HCT116 (cell line): ENCODE data around the gene PTH2. TPM values are rescaled to one million over a fixed set of nuclear protein-coding genes. Genes with fewer than 3 reads are reported as not detected.

Source experiments
- ATAC-seq: fragments of 200-7000 bp; cut with Tn5 transposase; 2 replicates; pipeline ENCODE4 v1.9.1; 2020; ENCODE audit warnings: mild to moderate bottlenecking, moderate library complexity
- BruUV-seq: library from RNA; stranded (reverse); fragments of 400-500 nt; replicated peaks from 2 replicates; lab custom pipeline; 2021; lab: Mats Ljungman, UMichigan
- CTCF ChIA-PET: fragments of 300-600 bp; sonication (Branson Sonifier 250); formaldehyde crosslinking; loops from one replicate; lab custom pipeline; 2021; ENCODE audit warnings: antibody characterized with exemption; lab: Charles Lee
- POLR2A ChIA-PET: fragments of 300-600, 350-600 bp; sonication (Branson Sonifier 250); formaldehyde crosslinking; loops from one replicate; lab custom pipeline; 2021; ENCODE audit warnings: antibody characterized with exemption; lab: Charles Lee
- RAD21 ChIA-PET, 2 experiments: fragments of 300-600 bp; sonication (Branson Sonifier 250); formaldehyde crosslinking; loops; one replicate each; lab custom pipeline; 2023; ENCODE audit warnings: low total read pairs in 2 of 2; ENCODE audit not compliant: uncharacterized antibody in 2 of 2, unreplicated experiment in 2 of 2, low non-redundant PET in 1 of 2; lab: Charles Lee
- DNase-seq: peaks from one replicate; pipeline ENCODE4 v3.0.0-alpha.2; 2010; ENCODE audit warnings: low read depth, low spot score
- H2AFZ ChIP-seq: fragments of 200-600 bp; shearing (Covaris generic), sonication (generic); 2 replicates; pipeline ENCODE4 v1.6.1; 2017; ENCODE audit warnings: low read depth, mixed run types, mixed read lengths, antibody characterized with exemption, low read length; ENCODE audit not compliant: poor library complexity, severe bottlenecking
- H3K27ac ChIP-seq: 2 replicates; pipeline ENCODE4 v1.5.1; 2012; ENCODE audit warnings: low read depth, low read length
- H3K27me3 ChIP-seq: fragments of 200-600 bp; sonication (generic); 2 replicates; pipeline ENCODE4 v1.6.1; 2016; ENCODE audit warnings: mixed run types, low read length, mixed read lengths; ENCODE audit not compliant: insufficient read depth
- H3K36me3 ChIP-seq, 2 experiments: fragments of 200-500 bp in 1 of 2; fragments of 200-600 bp in 1 of 2; sonication (Bioruptor generic) in 1 of 2; sonication (generic) in 1 of 2; 2 replicates each; pipeline versions ENCODE4 v1.5.1 to v1.6.1; 2014 to 2016; ENCODE audit warnings: low read length in 2 of 2, inconsistent platforms in 1 of 2, mixed read lengths in 1 of 2, mixed run types in 1 of 2; ENCODE audit not compliant: insufficient read depth in 2 of 2, control insufficient read depth in 1 of 2
- H3K4me1 ChIP-seq, 2 experiments: fragments of 200-600 bp in 1 of 2; sonication (generic) in 1 of 2; 2 replicates each; pipeline versions ENCODE4 v1.5.1 to v1.6.1; 2012 to 2017; ENCODE audit warnings: low read length in 2 of 2, inconsistent platforms in 1 of 2, mild to moderate bottlenecking in 1 of 2, mixed read lengths in 1 of 2, mixed run types in 1 of 2, moderate library complexity in 1 of 2; ENCODE audit not compliant: insufficient read depth in 2 of 2, control insufficient read depth in 1 of 2
- H3K4me2 ChIP-seq: fragments of 200-600 bp; sonication (generic); 2 replicates; pipeline ENCODE4 v1.6.1; 2017; ENCODE audit warnings: mixed run types, low read length, mixed read lengths
- H3K4me3 ChIP-seq, 2 experiments: fragments of 200-600 bp in 1 of 2; sonication (generic) in 1 of 2; replicated peaks in 1 of 2; 2 replicates each; pipeline ENCODE4 v1.5.1; 2011 to 2016; ENCODE audit warnings: low read length in 2 of 2, control low read depth in 1 of 2, low read depth in 1 of 2, mild to moderate bottlenecking in 1 of 2, mixed read lengths in 1 of 2, mixed run types in 1 of 2
- H3K79me2 ChIP-seq: fragments of 200-600 bp; sonication (generic); 2 replicates; pipeline ENCODE4 v1.6.1; 2017; ENCODE audit warnings: mild to moderate bottlenecking, mixed run types, low read length, moderate library complexity, mixed read lengths; ENCODE audit not compliant: insufficient read depth
- H3K9ac ChIP-seq: fragments of 200-600 bp; sonication (generic); 2 replicates; pipeline ENCODE4 v1.6.1; 2016; ENCODE audit warnings: low read length, mixed read lengths
- H3K9me2 ChIP-seq: fragments of 200-600 bp; sonication (generic), shearing (Covaris generic); 2 replicates; pipeline ENCODE4 v1.6.1; 2017; ENCODE audit warnings: mixed run types, mild to moderate bottlenecking, moderate library complexity; ENCODE audit not compliant: insufficient read depth
- H3K9me3 ChIP-seq, 2 experiments: fragments of 200-500 bp in 1 of 2; fragments of 200-600 bp in 1 of 2; sonication (Bioruptor generic) in 1 of 2; sonication (generic) in 1 of 2; 2 replicates each; pipeline ENCODE4 v1.6.1; 2014 to 2017; ENCODE audit warnings: low read length in 2 of 2, mixed read lengths in 2 of 2, inconsistent platforms in 1 of 2, low read depth in 1 of 2, mild to moderate bottlenecking in 1 of 2, mixed run types in 1 of 2, moderate library complexity in 1 of 2; ENCODE audit not compliant: control insufficient read depth in 1 of 2, insufficient read depth in 1 of 2
- H4K20me1 ChIP-seq: fragments of 200-600 bp; sonication (generic), shearing (Covaris generic); 2 replicates; pipeline ENCODE4 v1.6.1; 2017; ENCODE audit warnings: mixed run types, mild to moderate bottlenecking, moderate library complexity; ENCODE audit not compliant: insufficient read depth
- ATF3 ChIP-seq: IDR thresholded peaks from 2 replicates; pipeline ENCODE4 v1.6.1; 2012
- CBX3 ChIP-seq: IDR thresholded peaks from 2 replicates; pipeline ENCODE4 v1.6.1; 2012; ENCODE audit warnings: low read depth
- EZH2phosphoT487 ChIP-seq: fragments of 200-600 bp; IDR thresholded peaks from 2 replicates; pipeline ENCODE4 v1.6.1; 2018; ENCODE audit warnings: antibody characterized with exemption, borderline replicate concordance
- FOSL1 ChIP-seq: IDR thresholded peaks from 2 replicates; pipeline ENCODE4 v1.6.1; 2012; ENCODE audit warnings: low read depth
- POLR2A ChIP-seq: IDR thresholded peaks from 2 replicates; pipeline ENCODE4 v1.7.0; 2011; ENCODE audit warnings: borderline replicate concordance; ENCODE audit not compliant: insufficient read depth, insufficient read length; ENCODE audit errors: extremely low read depth
- RAD21 ChIP-seq: IDR thresholded peaks from 2 replicates; pipeline ENCODE4 v1.6.1; 2012; ENCODE audit warnings: low read depth, mild to moderate bottlenecking
- SIN3A ChIP-seq: IDR thresholded peaks from 2 replicates; pipeline ENCODE4 v1.6.1; 2012; ENCODE audit warnings: low read depth
- SP1 ChIP-seq: IDR thresholded peaks from 2 replicates; pipeline ENCODE4 v1.6.1; 2012; ENCODE audit warnings: low read depth
- SRF ChIP-seq: IDR thresholded peaks from 2 replicates; pipeline ENCODE4 v1.6.1; 2012; ENCODE audit warnings: low read depth
- TCF7L2 ChIP-seq: IDR thresholded peaks from 2 replicates; pipeline ENCODE4 v1.7.0; 2011; ENCODE audit warnings: borderline replicate concordance, inconsistent platforms; ENCODE audit not compliant: insufficient read depth, insufficient read length; ENCODE audit errors: extremely low read depth
- YY1 ChIP-seq: IDR thresholded peaks from 2 replicates; pipeline ENCODE4 v1.6.1; 2011; ENCODE audit warnings: low read length, low read depth, moderate library complexity, mild to moderate bottlenecking; ENCODE audit not compliant: insufficient replicate concordance; ENCODE audit errors: extremely low read depth
- ZNF274 ChIP-seq: fragments of 200-500 bp; sonication (Bioruptor generic); IDR thresholded peaks from 2 replicates; pipeline ENCODE4 v1.6.1; 2014; ENCODE audit warnings: mild to moderate bottlenecking, low read depth, low read length, inconsistent platforms
- intact Hi-C: fragments of 100-400 bp; cut with micrococcal nuclease; formaldehyde crosslinking; loops from 2 replicates; pipeline ENCODE4 v1.10.0; 2022
- total RNA-seq: library from RNA; stranded (reverse); gene quantifications from one replicate; pipeline ENCODE4 v1.2.1, GENCODE V29; 2021; ENCODE audit not compliant: unreplicated experiment
- TF ChIP-seq, protein P1 (sequence below): IDR thresholded peaks from 2 replicates; pipeline ENCODE4 v1.6.1; 2012

PTH2 gene
- total RNA-seq, 1 experiment from 2014 or later: 9.5 TPM

- ATAC-seq: peak; percentile 40; the same call in 1 of the 2 replicates
- no TSS peak for BruUV-seq
- POLR2A ChIA-PET: interaction anchor here (0.6 to 1.3 kb wide), 3 partner anchors 9 to 283 kb away, joined by 3 to 4 read pairs (median 3); partner anchors contain the start of gene GFY
These were observed 11.8 kb upstream of the PTH2 start for GRCh38 chr19:49434907-49435583.

More at GRCh38 chr19:49434907-49435583, 11.8 kb upstream of the PTH2 start:
- Histone ChIP-seq H3K4me3 (no peak overlapping the region), H3K9me2 (no peaks in the 10 kb centered on the region), H3K27me3 (peaks cover 18% of the 10 kb centered on the region), H4K20me1 (no peaks in the 10 kb centered on the region), H2AFZ (no peak overlapping the region), H3K36me3 (no peaks in the 10 kb centered on the region), H3K27ac (no peak overlapping the region), H3K79me2 (no peaks in the 10 kb centered on the region), H3K4me1 (peaks cover 0 to 3% of the 10 kb centered on the region in 2 experiments; a peak in 1 of 4 replicates), H3K4me2 (no peak overlapping the region), H3K9me3 (no peaks in the 10 kb centered on the region), H3K9ac (no peak overlapping the region)
- TF ChIP-seq, protein P1, sequence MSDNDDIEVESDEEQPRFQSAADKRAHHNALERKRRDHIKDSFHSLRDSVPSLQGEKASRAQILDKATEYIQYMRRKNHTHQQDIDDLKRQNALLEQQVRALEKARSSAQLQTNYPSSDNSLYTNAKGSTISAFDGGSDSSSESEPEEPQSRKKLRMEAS: no peak
- TF ChIP-seq RAD21 (no peak), SIN3A (no peak), TCF7L2 (no peak), ATF3 (no peak), SP1 (no peak), FOSL1 (no peak), CBX3 (no peak), POLR2A (no peak), SRF (no peak), YY1 (no peak), EZH2phosphoT487 (no peak), ZNF274 (no peak)
- intact Hi-C loops: no loop called here
- no peak for DNase-seq
- ChIA-PET RAD21 (no interaction called here), CTCF (no interaction called here)
